ENCODE data around the gene LGR4. TPM values are rescaled to one million over a fixed set of nuclear protein-coding genes. Genes with fewer than 3 reads are reported as not detected.

LGR4 gene
- total RNA-seq, 5 donors from 2014 or later (not counting 1 experiment from before 2014, with no cell fraction given), result 0.68 to 2.4 (median 1.2) TPM

DNA sequence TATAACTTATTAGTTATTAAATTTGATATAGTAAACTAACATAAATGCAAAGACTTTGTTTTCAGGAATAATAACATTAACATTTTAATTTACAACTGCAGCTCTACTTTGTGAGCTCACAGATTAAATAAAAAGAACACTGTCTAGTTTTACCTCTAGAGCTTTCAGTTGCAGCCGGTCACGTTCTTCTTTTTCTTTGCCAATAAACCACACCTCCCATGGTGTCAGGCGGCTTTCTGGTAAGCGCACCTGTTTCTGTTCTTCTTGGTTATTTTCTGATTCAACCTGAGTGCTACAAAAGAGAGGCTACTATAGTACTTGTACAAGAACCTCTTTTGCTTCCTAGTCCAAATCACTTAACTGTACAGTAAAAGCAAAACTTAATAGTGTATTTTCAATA is 115.3 kb downstream of the LGR4 start:
- CTCF ChIA-PET, result no interaction called here

GRCh38 chr11:27356624-27357222 is 115.9 kb downstream of the LGR4 start:
- no peak for DNase-seq
- Mint-ChIP-seq H3K27me3 (no peaks in the 10 kb centered on the region), H3K9me3 (no peaks in the 10 kb centered on the region), H3K4me3 (no peak overlapping the region), H3K4me1 (peaks cover 6 to 15% (median 13%) of the 10 kb centered on the region in 3 donors), H3K27ac (no peak overlapping the region), H3K36me3 (no peaks in the 10 kb centered on the region)
- Histone ChIP-seq H3K4me3 (ENCODE audit: control insufficient read depth in 1 of 2, extremely low read depth in 1 of 2, low read length in 1 of 2) (no peak overlapping the region), H3K36me3 (ENCODE audit: control insufficient read depth in 2 of 2, extremely low read depth in 1 of 2, insufficient read depth in 1 of 2, low read length in 1 of 2) (no peaks in the 10 kb centered on the region), H3K27ac (ENCODE audit: low read length) (no peak overlapping the region), H3K4me1 (ENCODE audit: control insufficient read depth in 1 of 2, extremely low read depth in 1 of 2, insufficient read depth in 2 of 2, low read length in 2 of 2) (no peaks in the 10 kb centered on the region), H3K9me3 (no peaks in the 10 kb centered on the region), H3K27me3 (replicated peaks in 1 of 2; ENCODE audit: control insufficient read depth in 2 of 2, extremely low read depth in 1 of 2, insufficient read depth in 2 of 2, low read length in 1 of 2) (no peaks in the 10 kb centered on the region)
- no peak for ATAC-seq (replicated peaks in 1 of 4)
- ChIA-PET CTCF (no interaction called here), POLR2A (no interaction called here)
- WGBS (ENCODE audit: insufficient coverage), result no CpG with 5 or more reads among the region's 5 CpGs

More for the DNA sequence above, 115.3 kb downstream of the LGR4 start:
- Histone ChIP-seq H3K27ac (ENCODE audit: low read length) (no peak overlapping the region), H3K27me3 (replicated peaks in 1 of 2; ENCODE audit: control insufficient read depth in 2 of 2, extremely low read depth in 1 of 2, insufficient read depth in 2 of 2, low read length in 1 of 2) (no peaks in the 10 kb centered on the region), H3K4me1 (ENCODE audit: control insufficient read depth in 1 of 2, extremely low read depth in 1 of 2, insufficient read depth in 2 of 2, low read length in 2 of 2) (peaks cover 0 to 2% of the 10 kb centered on the region in 2 experiments), H3K36me3 (ENCODE audit: control insufficient read depth in 2 of 2, extremely low read depth in 1 of 2, insufficient read depth in 1 of 2, low read length in 1 of 2) (no peaks in the 10 kb centered on the region), H3K9me3 (no peaks in the 10 kb centered on the region), H3K4me3 (ENCODE audit: control insufficient read depth in 1 of 2, extremely low read depth in 1 of 2, low read length in 1 of 2) (no peak overlapping the region)
- Mint-ChIP-seq H3K4me3 (no peak overlapping the region), H3K27me3 (no peaks in the 10 kb centered on the region), H3K9me3 (no peaks in the 10 kb centered on the region), H3K36me3 (no peaks in the 10 kb centered on the region), H3K27ac (no peak overlapping the region), H3K4me1 (peaks cover 11 to 20% (median 18%) of the 10 kb centered on the region in 3 donors)
- WGBS (ENCODE audit: insufficient coverage), result 93% methylated on average over 3 of the region's 4 CpGs
- POLR2A ChIA-PET, result no interaction called here
- DNase-seq (no peak), ATAC-seq (replicated peaks in 1 of 4) (no peak)

DNA sequence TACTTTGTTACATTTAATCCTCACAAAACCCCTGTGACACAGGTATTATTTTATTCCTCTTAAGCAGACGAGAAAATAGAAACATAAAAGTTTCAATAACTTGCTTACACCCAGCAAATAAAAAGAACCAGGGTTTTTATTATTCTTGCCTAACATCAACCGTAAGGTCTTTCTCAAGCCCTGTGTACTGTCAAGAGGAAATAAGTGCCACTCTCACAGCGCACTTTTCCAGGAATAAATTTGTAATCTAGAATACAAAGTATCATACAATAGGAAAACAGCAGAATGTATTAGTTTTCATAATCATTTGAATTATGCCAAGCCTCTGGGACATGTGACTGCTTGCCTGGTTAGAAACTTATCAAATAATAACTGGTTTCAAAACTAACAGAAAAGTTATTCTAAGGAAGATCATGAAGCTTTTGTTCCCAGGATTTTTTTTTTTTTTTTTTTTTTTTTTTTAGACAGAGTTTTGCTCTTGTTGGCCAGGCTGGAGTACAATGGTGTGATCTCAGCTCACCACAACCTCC is 117.0 kb downstream of the LGR4 start:
- Mint-ChIP-seq H3K4me3 (no peak overlapping the region), H3K27me3 (no peaks in the 10 kb centered on the region), H3K36me3 (no peaks in the 10 kb centered on the region), H3K4me1 (peaks cover 2 to 10% (median 5%) of the 10 kb centered on the region in 3 donors), H3K27ac (no peak overlapping the region), H3K9me3 (no peaks in the 10 kb centered on the region)
- Histone ChIP-seq H3K27me3 (replicated peaks in 1 of 2; ENCODE audit: control insufficient read depth in 2 of 2, extremely low read depth in 1 of 2, insufficient read depth in 2 of 2, low read length in 1 of 2) (no peaks in the 10 kb centered on the region), H3K9me3 (no peaks in the 10 kb centered on the region), H3K36me3 (ENCODE audit: control insufficient read depth in 2 of 2, extremely low read depth in 1 of 2, insufficient read depth in 1 of 2, low read length in 1 of 2) (no peaks in the 10 kb centered on the region), H3K4me3 (ENCODE audit: control insufficient read depth in 1 of 2, extremely low read depth in 1 of 2, low read length in 1 of 2) (no peak overlapping the region), H3K27ac (ENCODE audit: low read length) (no peak overlapping the region), H3K4me1 (ENCODE audit: control insufficient read depth in 1 of 2, extremely low read depth in 1 of 2, insufficient read depth in 2 of 2, low read length in 2 of 2) (no peaks in the 10 kb centered on the region)
- CTCF ChIA-PET, result interaction anchor here in 1 of 2 donors (0.6 kb wide), 1 partner anchor 143 kb away, joined by 3 read pairs; no protein-coding TSS in a partner anchor
- POLR2A ChIA-PET, result no interaction called here
- ATAC-seq (replicated peaks in 1 of 4) (no peak), DNase-seq (no peak)
- no CpG with 5 or more reads among the region's 3 CpGs for WGBS (ENCODE audit: insufficient coverage)

- no CpG with 5 or more reads among the region's 5 CpGs for WGBS (ENCODE audit: insufficient coverage)
Observed at GRCh38 chr11:27354359-27354965, 118.1 kb downstream of the LGR4 start.

DNA sequence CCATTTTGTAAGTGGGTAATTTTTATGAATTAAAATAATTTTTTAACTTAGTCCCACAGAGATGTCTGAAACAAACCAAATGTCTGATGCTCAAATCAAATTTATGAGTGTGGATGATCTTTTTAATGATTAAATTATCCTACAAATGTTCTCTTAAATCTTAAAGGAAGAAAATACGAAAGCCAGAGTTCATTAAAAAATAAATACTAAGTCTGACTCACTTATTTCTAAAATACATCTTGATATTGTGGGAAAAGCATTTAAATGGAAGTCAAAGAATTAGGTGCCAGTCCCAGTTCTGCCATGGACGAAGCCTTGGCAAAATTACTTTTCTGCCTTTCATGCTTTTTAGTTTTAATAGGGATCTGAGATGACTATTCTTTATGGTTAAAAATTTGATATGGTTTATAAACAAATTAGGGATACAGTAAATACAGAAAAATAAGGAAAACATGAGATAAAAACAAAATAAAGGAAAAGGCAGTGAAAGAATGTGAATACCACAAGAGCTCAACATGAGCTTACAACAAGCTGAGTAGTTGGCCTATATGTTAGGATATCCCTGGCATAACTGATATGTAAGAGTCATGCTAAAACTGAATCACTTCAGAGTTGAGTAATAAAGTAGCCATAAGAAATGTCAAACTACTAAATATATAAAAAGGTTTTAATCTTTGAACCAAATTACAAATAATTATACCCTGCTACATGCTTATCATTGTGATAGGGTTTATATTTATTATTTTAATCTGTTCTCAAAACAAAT is 118.8 kb downstream of the LGR4 start:
- DNase-seq, result no peak
- CTCF ChIA-PET, result no interaction called here
- Mint-ChIP-seq H3K9me3 (no peaks in the 10 kb centered on the region), H3K4me1 (peaks cover 0 to 2% (median 0%) of the 10 kb centered on the region in 3 donors), H3K36me3 (peaks cover 6% of the 10 kb centered on the region), H3K4me3 (no peak overlapping the region), H3K27me3 (no peaks in the 10 kb centered on the region), H3K27ac (no peak overlapping the region)
- Histone ChIP-seq H3K4me3 (ENCODE audit: control insufficient read depth in 1 of 2, extremely low read depth in 1 of 2, low read length in 1 of 2) (no peak overlapping the region), H3K4me1 (ENCODE audit: control insufficient read depth in 1 of 2, extremely low read depth in 1 of 2, insufficient read depth in 2 of 2, low read length in 2 of 2) (no peaks in the 10 kb centered on the region), H3K27ac (ENCODE audit: low read length) (no peak overlapping the region), H3K9me3 (no peaks in the 10 kb centered on the region), H3K36me3 (ENCODE audit: control insufficient read depth in 2 of 2, extremely low read depth in 1 of 2, insufficient read depth in 1 of 2, low read length in 1 of 2) (no peaks in the 10 kb centered on the region), H3K27me3 (replicated peaks in 1 of 2; ENCODE audit: control insufficient read depth in 2 of 2, extremely low read depth in 1 of 2, insufficient read depth in 2 of 2, low read length in 1 of 2) (no peaks in the 10 kb centered on the region)
- POLR2A ChIA-PET, result interaction anchor here in 1 of 2 donors (0.5 kb wide), 1 partner anchor 123 kb away, joined by 4 read pairs; no protein-coding TSS in a partner anchor
- no peak for ATAC-seq (replicated peaks in 1 of 4)
- no CpG with 5 or more reads among the region's 2 CpGs for WGBS (ENCODE audit: insufficient coverage)

More at GRCh38 chr11:27354359-27354965, 118.1 kb downstream of the LGR4 start:
- ChIA-PET POLR2A (interaction anchor here in 1 of 2 donors (0.5 kb wide), 1 partner anchor 123 kb away, joined by 4 read pairs; no protein-coding TSS in a partner anchor), CTCF (no interaction called here)
- Histone ChIP-seq H3K4me3 (ENCODE audit: control insufficient read depth in 1 of 2, extremely low read depth in 1 of 2, low read length in 1 of 2) (no peak overlapping the region), H3K4me1 (ENCODE audit: control insufficient read depth in 1 of 2, extremely low read depth in 1 of 2, insufficient read depth in 2 of 2, low read length in 2 of 2) (no peaks in the 10 kb centered on the region), H3K27me3 (replicated peaks in 1 of 2; ENCODE audit: control insufficient read depth in 2 of 2, extremely low read depth in 1 of 2, insufficient read depth in 2 of 2, low read length in 1 of 2) (no peaks in the 10 kb centered on the region), H3K27ac (ENCODE audit: low read length) (no peak overlapping the region), H3K9me3 (no peaks in the 10 kb centered on the region), H3K36me3 (ENCODE audit: control insufficient read depth in 2 of 2, extremely low read depth in 1 of 2, insufficient read depth in 1 of 2, low read length in 1 of 2) (no peaks in the 10 kb centered on the region)
- DNase-seq, result no peak
- H3K36me3 Mint-ChIP-seq, result peaks cover 6% of the 10 kb centered on the region
- no peaks in the 10 kb centered on the region for H3K9me3 Mint-ChIP-seq
- H3K27me3 Mint-ChIP-seq, result no peaks in the 10 kb centered on the region
- H3K4me3 Mint-ChIP-seq, result no peak overlapping the region
- H3K4me1 Mint-ChIP-seq, result peaks cover 2 to 7% (median 3%) of the 10 kb centered on the region in 3 donors
- ATAC-seq (replicated peaks in 1 of 4), result no peak
- H3K27ac Mint-ChIP-seq, result no peak overlapping the region

GRCh38 chr11:27352781-27353180 is 119.8 kb downstream of the LGR4 start:
- no peaks in the 10 kb centered on the region for H3K4me1 ChIP-seq (ENCODE audit: control insufficient read depth in 1 of 2, extremely low read depth in 1 of 2, insufficient read depth in 2 of 2, low read length in 2 of 2)
- Mint-ChIP-seq H3K27ac (no peak overlapping the region), H3K27me3 (no peaks in the 10 kb centered on the region), H3K4me3 (no peak overlapping the region), H3K4me1 (peaks cover 0 to 2% (median 0%) of the 10 kb centered on the region in 3 donors), H3K9me3 (no peaks in the 10 kb centered on the region), H3K36me3 (peaks cover 11% of the 10 kb centered on the region)
- ChIA-PET CTCF (interaction anchor here in 1 of 2 donors (1.0 kb wide), 1 partner anchor 17 kb away, joined by 3 read pairs; no protein-coding TSS in a partner anchor), POLR2A (no interaction called here)
- WGBS (ENCODE audit: insufficient coverage), result no CpG with 5 or more reads among the region's 2 CpGs
- ATAC-seq (replicated peaks in 1 of 4), result no peak
- H3K36me3 ChIP-seq (ENCODE audit: control insufficient read depth in 2 of 2, extremely low read depth in 1 of 2, insufficient read depth in 1 of 2, low read length in 1 of 2), result no peaks in the 10 kb centered on the region
- no peak overlapping the region for H3K27ac ChIP-seq (ENCODE audit: low read length)
- no peak overlapping the region for H3K4me3 ChIP-seq (ENCODE audit: control insufficient read depth in 1 of 2, extremely low read depth in 1 of 2, low read length in 1 of 2)
- no peaks in the 10 kb centered on the region for H3K9me3 ChIP-seq
- no peaks in the 10 kb centered on the region for H3K27me3 ChIP-seq (replicated peaks in 1 of 2; ENCODE audit: control insufficient read depth in 2 of 2, extremely low read depth in 1 of 2, insufficient read depth in 2 of 2, low read length in 1 of 2)
- DNase-seq, result no peak
